ENCODE results near the gene BAIAP2L1.

DNA sequence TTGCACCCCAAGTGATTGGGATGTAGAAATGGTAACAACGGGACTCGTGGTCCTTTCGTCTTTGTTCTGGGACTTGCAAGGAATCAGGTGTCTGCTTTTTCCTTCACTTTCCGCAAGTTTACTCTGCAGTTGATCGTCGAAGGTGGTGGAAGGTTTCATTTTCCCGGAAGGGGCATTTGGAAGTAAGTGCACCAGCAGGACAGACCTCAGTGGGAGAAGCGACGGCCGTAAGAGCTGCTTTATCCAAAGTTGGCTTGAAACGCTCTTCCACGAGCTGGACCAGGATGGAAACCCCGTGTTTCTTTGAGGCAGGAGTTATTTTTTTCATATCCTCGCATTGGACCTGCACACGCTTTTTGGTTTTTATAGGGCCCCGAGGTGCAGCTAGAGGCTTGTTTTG, 118.2 kb downstream of the BAIAP2L1 start:
- TF ChIP-seq POLR2A (IDR thresholded peaks at IDR 0.05; ENCODE audit: low read depth, low read length): no peak
- no peak for TF ChIP-seq POLR2AphosphoS5 (IDR thresholded peaks at IDR 0.05; ENCODE audit: insufficient read depth, low read depth, low read length)
- no peak for TF ChIP-seq JUN (IDR thresholded peaks at IDR 0.05; ENCODE audit: borderline replicate concordance, insufficient read depth, insufficient read length, low read depth)
- TF ChIP-seq, protein P1, sequence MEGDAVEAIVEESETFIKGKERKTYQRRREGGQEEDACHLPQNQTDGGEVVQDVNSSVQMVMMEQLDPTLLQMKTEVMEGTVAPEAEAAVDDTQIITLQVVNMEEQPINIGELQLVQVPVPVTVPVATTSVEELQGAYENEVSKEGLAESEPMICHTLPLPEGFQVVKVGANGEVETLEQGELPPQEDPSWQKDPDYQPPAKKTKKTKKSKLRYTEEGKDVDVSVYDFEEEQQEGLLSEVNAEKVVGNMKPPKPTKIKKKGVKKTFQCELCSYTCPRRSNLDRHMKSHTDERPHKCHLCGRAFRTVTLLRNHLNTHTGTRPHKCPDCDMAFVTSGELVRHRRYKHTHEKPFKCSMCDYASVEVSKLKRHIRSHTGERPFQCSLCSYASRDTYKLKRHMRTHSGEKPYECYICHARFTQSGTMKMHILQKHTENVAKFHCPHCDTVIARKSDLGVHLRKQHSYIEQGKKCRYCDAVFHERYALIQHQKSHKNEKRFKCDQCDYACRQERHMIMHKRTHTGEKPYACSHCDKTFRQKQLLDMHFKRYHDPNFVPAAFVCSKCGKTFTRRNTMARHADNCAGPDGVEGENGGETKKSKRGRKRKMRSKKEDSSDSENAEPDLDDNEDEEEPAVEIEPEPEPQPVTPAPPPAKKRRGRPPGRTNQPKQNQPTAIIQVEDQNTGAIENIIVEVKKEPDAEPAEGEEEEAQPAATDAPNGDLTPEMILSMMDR (IDR thresholded peaks at IDR 0.05; ENCODE audit: extremely low read depth in 1 of 2, insufficient read depth in 1 of 2, low read depth in 1 of 2, low read length in 2 of 2): no peak
- no peak for TF ChIP-seq EZH2 (IDR thresholded peaks at IDR 0.05; ENCODE audit: borderline replicate concordance, low read depth, low read length, severe bottlenecking)

All from endothelial cell of umbilical vein (primary cell).